ENCODE data around the gene DCLRE1B. TPM values are rescaled to one million over a fixed set of nuclear protein-coding genes. Genes with fewer than 3 reads are reported as not detected.
A peak's percentile ranks its signal among the peaks of the same experiment; 100 is the strongest.

DCLRE1B gene
- total RNA-seq, 1 experiment from 2014 or later, result 6.9 TPM

- H3K4me1 Mint-ChIP-seq (ENCODE audit: low read depth, unreplicated experiment), result peaks cover 19% of the 10 kb centered on the region
- peak overlapping the region; percentile 82 for H3K4me3 ChIP-seq (ENCODE audit: low read depth, low read length)
- peak in 1 of 2 experiments; percentile 1 for TF ChIP-seq CTCF (IDR thresholded peaks at IDR 0.05; ENCODE audit: insufficient read depth in 1 of 2, low read depth in 1 of 2, low read length in 1 of 2, severe bottlenecking in 1 of 2, unreplicated experiment in 1 of 2)
- no peaks in the 10 kb centered on the region for H3K36me3 ChIP-seq (ENCODE audit: control insufficient read depth, insufficient read depth, low read length)
- no peaks in the 10 kb centered on the region for H3K27me3 Mint-ChIP-seq (ENCODE audit: insufficient read depth, unreplicated experiment)
- no peaks in the 10 kb centered on the region for H3K9me3 ChIP-seq
- ChIA-PET CTCF (interaction anchor here (2.2 kb wide), 1 partner anchor 24 kb away, joined by 12 read pairs; the partner anchor contains the start of genes AP4B1 and DCLRE1B), POLR2A (interaction anchor here (0.6 to 2.3 kb wide), 3 partner anchors 24 to 118 kb away, joined by 4 to 10 read pairs (median 8); partner anchors contain the start of genes AP4B1 and RSBN1)
- no peaks in the 10 kb centered on the region for H3K9me3 Mint-ChIP-seq (ENCODE audit: unreplicated experiment)
- no TSS peak for BruUV-seq (replicated peaks)
- no peaks in the 10 kb centered on the region for H3K27me3 ChIP-seq (replicated peaks; ENCODE audit: control insufficient read depth, insufficient read depth, low read length)
- H3K36me3 Mint-ChIP-seq (ENCODE audit: insufficient read depth, unreplicated experiment), result no peaks in the 10 kb centered on the region
- intact Hi-C loops (cut with micrococcal nuclease; ENCODE audit: unreplicated experiment), result loop anchor here (1.0 kb wide), 2 partner anchors 25 to 118 kb away; partner anchors contain the start of genes DCLRE1B and RSBN1
- peaks cover 7% of the 10 kb centered on the region; the same call in 1 of the 2 replicates for H3K4me1 ChIP-seq
- peak; percentile 41 to 49 for DNase-seq
- H3K4me3 Mint-ChIP-seq (ENCODE audit: unreplicated experiment), result peak overlapping the region; percentile 87
- H3K27ac Mint-ChIP-seq (ENCODE audit: unreplicated experiment), result peak overlapping the region; percentile 92
Observed at GRCh38 chr1:113929750-113930498, 24.8 kb downstream of the DCLRE1B start.

DNA sequence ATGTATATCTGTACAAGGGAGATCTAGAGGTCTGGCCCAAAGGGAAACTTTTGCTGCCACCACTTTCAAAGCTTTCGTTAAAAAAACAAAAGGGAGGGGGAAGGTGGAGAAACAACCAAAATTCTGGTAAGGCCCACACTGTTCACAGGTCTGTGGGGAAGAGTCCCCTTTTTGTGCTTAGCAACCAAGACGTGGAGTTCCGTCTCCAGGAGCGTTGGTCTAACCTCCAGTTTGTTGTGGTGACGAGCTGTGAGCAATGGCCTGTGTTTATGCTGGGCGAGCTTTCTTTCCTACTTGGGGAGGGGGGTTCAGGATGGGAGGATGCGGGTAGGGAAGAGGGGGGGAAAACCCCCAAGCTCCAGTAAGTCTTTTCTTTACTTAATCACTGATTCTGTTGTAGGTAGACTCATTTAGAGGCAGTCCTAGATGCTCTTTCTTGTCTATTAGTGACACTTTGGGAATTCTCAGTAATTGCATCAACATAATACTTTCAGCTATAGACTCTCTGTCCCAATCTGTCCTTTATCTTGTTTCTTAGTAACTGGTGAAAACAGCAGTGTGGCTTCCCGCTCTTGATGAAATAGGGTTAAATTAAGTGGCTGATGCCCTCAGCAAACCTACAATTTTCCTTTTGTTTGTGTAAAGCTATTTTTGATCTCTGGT is 25.5 kb downstream of the DCLRE1B start:
- peak overlapping the region; percentile 82 for H3K4me3 ChIP-seq (ENCODE audit: low read depth, low read length)
- TF ChIP-seq CTCF (IDR thresholded peaks at IDR 0.05; ENCODE audit: insufficient read depth in 1 of 2, low read depth in 1 of 2, low read length in 1 of 2, severe bottlenecking in 1 of 2, unreplicated experiment in 1 of 2), result no peak
- H3K9me3 ChIP-seq, result no peaks in the 10 kb centered on the region
- intact Hi-C loops (cut with micrococcal nuclease; ENCODE audit: unreplicated experiment), result no loop called here
- H3K36me3 ChIP-seq (ENCODE audit: control insufficient read depth, insufficient read depth, low read length), result no peaks in the 10 kb centered on the region
- Mint-ChIP-seq H3K36me3 (ENCODE audit: insufficient read depth, unreplicated experiment) (no peaks in the 10 kb centered on the region), H3K27me3 (ENCODE audit: insufficient read depth, unreplicated experiment) (no peaks in the 10 kb centered on the region), H3K27ac (ENCODE audit: unreplicated experiment) (peak overlapping the region; percentile 90), H3K9me3 (ENCODE audit: unreplicated experiment) (no peaks in the 10 kb centered on the region), H3K4me1 (ENCODE audit: low read depth, unreplicated experiment) (peaks cover 19% of the 10 kb centered on the region), H3K4me3 (ENCODE audit: unreplicated experiment) (peak overlapping the region; percentile 87)
- DNase-seq, result peak in 1 of 2 experiments; percentile 15
- BruUV-seq (replicated peaks), result no TSS peak
- H3K27me3 ChIP-seq (replicated peaks; ENCODE audit: control insufficient read depth, insufficient read depth, low read length), result no peaks in the 10 kb centered on the region
- ChIA-PET POLR2A (interaction anchor here (0.6 kb wide), 1 partner anchor 25 kb away, joined by 10 read pairs; no protein-coding TSS in a partner anchor), CTCF (no interaction called here)
- peaks cover 7% of the 10 kb centered on the region; the same call in 1 of the 2 replicates for H3K4me1 ChIP-seq

GRCh38 chr1:113931451-113931851 is 26.3 kb downstream of the DCLRE1B start:
- Mint-ChIP-seq H3K9me3 (ENCODE audit: unreplicated experiment) (no peaks in the 10 kb centered on the region), H3K4me1 (ENCODE audit: low read depth, unreplicated experiment) (peaks cover 19% of the 10 kb centered on the region), H3K4me3 (ENCODE audit: unreplicated experiment) (peak overlapping the region; percentile 87), H3K27ac (ENCODE audit: unreplicated experiment) (no peak overlapping the region), H3K36me3 (ENCODE audit: insufficient read depth, unreplicated experiment) (no peaks in the 10 kb centered on the region), H3K27me3 (ENCODE audit: insufficient read depth, unreplicated experiment) (no peaks in the 10 kb centered on the region)
- no peaks in the 10 kb centered on the region for H3K36me3 ChIP-seq (ENCODE audit: control insufficient read depth, insufficient read depth, low read length)
- H3K4me1 ChIP-seq, result peaks cover 7% of the 10 kb centered on the region; the same call in 1 of the 2 replicates
- intact Hi-C loops (cut with micrococcal nuclease; ENCODE audit: unreplicated experiment), result no loop called here
- BruUV-seq (replicated peaks), result no TSS peak
- ChIA-PET CTCF (no interaction called here), POLR2A (no interaction called here)
- no peak overlapping the region; the same call in 1 of the 2 replicates for H3K4me3 ChIP-seq (ENCODE audit: low read depth, low read length)
- no peaks in the 10 kb centered on the region for H3K27me3 ChIP-seq (replicated peaks; ENCODE audit: control insufficient read depth, insufficient read depth, low read length)
- DNase-seq, result no peak
- no peaks in the 10 kb centered on the region for H3K9me3 ChIP-seq
- TF ChIP-seq CTCF (IDR thresholded peaks at IDR 0.05; ENCODE audit: insufficient read depth in 1 of 2, low read depth in 1 of 2, low read length in 1 of 2, severe bottlenecking in 1 of 2, unreplicated experiment in 1 of 2), result no peak

Measured in Caco-2 (cell line).